ENCODE results near the gene PPP5C.

DNA sequence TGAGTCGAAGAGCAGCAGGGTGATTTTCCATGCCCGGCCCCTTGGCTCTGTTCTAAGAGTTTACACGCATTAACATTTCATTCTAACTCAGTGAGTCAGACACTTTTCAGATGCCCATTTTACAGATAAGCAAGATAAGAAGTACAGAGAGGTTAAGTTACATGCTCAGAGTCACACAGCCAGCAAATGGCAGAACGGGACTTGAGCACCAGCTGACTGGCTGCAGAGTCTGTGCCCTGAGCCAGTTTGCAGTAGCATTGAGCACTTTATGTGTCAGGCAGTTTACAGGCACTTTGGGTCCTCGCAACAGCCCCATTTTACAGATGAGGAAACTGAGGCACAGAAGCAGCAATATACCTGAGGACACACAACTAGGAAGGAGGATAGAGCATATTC lies 47.5 kb downstream of the PPP5C start:
- TF ChIP-seq, protein P1, sequence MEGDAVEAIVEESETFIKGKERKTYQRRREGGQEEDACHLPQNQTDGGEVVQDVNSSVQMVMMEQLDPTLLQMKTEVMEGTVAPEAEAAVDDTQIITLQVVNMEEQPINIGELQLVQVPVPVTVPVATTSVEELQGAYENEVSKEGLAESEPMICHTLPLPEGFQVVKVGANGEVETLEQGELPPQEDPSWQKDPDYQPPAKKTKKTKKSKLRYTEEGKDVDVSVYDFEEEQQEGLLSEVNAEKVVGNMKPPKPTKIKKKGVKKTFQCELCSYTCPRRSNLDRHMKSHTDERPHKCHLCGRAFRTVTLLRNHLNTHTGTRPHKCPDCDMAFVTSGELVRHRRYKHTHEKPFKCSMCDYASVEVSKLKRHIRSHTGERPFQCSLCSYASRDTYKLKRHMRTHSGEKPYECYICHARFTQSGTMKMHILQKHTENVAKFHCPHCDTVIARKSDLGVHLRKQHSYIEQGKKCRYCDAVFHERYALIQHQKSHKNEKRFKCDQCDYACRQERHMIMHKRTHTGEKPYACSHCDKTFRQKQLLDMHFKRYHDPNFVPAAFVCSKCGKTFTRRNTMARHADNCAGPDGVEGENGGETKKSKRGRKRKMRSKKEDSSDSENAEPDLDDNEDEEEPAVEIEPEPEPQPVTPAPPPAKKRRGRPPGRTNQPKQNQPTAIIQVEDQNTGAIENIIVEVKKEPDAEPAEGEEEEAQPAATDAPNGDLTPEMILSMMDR (IDR thresholded peaks at IDR 0.05) = no peak
- TF ChIP-seq ZFX (IDR thresholded peaks at IDR 0.05; ENCODE audit: borderline replicate concordance) = no peak
